Measurements from ENCODE around the gene ECT2L. TPM values are rescaled to one million over a fixed set of nuclear protein-coding genes. Genes with fewer than 3 reads are reported as not detected.

Gene ECT2L
- total RNA-seq, 2 experiments from 2014 or later = not detected

DNA sequence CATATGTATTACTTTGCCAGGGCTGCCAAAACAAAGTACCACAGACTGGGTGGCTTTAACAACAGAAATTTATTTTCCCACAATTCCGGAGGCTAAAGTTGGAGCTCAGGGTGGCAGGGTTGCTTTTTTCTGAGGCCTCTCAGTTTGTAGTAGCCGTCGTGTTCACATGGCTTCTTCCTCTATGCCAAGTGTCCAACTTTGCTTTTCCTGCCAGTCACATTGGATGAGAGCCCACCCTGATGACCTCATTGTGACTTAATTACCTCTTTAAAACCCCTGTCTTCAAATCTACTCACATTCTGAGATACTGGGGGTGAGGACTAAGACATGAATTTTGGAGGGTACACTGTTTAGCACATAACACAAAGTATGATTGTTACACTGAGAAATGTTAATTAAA lies 9.9 kb upstream of the ECT2L start:
- ChIA-PET POLR2A (no interaction called here), CTCF (interaction anchor here (0.5 to 0.6 kb wide), 2 partner anchors 65 to 74 kb away, joined by 3 to 4 read pairs; no protein-coding TSS in a partner anchor)
- Mint-ChIP-seq H3K4me1 (peaks cover 8% of the 10 kb centered on the region), H3K9me3 (no peaks in the 10 kb centered on the region), H3K36me3 (ENCODE audit: low read depth) (peaks cover 13% of the 10 kb centered on the region), H3K27ac (no peak overlapping the region), H3K4me3 (no peak overlapping the region), H3K27me3 (no peaks in the 10 kb centered on the region)
- DNase-seq = no peak

DNA sequence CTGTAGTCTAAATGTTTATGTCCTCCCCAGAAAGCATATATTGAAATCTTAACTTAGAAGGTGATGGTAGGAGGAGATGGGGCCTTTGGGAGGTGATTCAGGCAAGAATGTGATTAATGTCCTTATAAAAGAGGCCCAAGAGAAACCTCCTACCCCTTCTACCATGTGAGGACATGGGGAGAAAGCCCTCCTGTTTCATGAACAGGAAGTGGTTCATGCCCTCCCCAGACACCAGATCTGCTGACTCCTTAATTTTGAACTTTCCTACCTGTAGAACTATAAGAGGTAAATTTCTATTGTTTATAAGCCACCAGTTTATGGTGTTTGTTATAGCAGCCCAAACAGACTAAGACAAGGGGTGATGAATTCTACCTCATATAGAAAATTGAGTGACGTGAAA lies 8.7 kb upstream of the ECT2L start:
- Mint-ChIP-seq H3K9me3 (no peaks in the 10 kb centered on the region), H3K4me3 (no peak overlapping the region), H3K36me3 (ENCODE audit: low read depth) (peaks cover 16% of the 10 kb centered on the region), H3K27ac (no peak overlapping the region), H3K4me1 (peaks cover 8% of the 10 kb centered on the region), H3K27me3 (no peaks in the 10 kb centered on the region)
- CTCF ChIA-PET = no interaction called here
- POLR2A ChIA-PET = no interaction called here
- DNase-seq = no peak

DNA sequence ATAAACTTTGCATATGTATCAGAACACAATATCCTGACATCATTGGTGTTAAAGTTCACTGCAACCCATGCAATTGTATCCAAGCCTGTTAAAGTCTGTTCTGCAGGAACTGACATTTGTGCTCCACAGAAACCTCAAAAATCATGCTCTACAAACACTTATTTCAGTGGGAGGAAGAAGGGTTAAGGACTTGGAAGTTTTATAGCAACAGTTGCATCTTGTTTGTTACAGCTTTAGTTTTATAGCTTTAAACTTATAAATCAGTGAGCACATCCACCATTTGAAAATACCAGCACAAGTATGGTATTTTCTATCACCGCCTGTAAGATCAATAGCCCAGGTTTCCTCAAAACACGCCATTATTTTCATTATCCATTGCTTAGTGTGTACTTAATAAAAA lies 884 bp downstream of the ECT2L start:
- POLR2A ChIA-PET = no interaction called here
- Mint-ChIP-seq H3K36me3 (ENCODE audit: low read depth) (peaks cover under 1% of the 10 kb centered on the region), H3K4me3 (no peak overlapping the region)

DNA sequence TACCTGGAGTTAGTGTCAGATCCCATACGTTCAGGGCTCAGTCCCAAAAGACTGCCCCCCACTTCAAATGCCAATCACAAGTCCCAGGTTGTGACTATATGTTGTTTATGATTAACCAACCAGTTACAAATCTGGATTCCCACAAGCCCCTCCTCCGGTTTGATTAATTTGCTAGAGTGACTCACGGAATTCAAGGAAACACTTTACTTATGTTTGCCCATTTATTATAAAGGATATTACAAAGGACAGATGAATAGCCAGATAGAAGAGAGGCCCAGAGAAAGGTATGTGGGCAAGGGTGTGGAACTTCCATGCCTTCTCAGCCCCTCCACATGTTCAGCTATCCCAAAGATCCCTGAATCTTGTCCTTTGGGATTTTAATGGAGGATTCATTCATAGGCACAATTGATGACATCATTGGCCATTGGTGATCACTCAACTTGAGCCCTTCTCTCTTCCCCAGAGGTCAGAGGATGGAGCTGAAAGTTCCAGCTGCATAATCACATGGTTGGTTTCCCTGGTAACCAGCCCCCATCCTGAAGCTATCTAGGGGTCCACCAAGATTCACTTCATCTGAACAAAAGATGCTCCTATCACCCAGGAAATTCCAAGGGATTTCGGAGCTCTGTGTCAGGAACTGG lies 2.0 kb downstream of the ECT2L start:
- Mint-ChIP-seq H3K27ac (no peak overlapping the region), H3K36me3 (ENCODE audit: low read depth) (no peaks in the 10 kb centered on the region), H3K27me3 (peaks cover 9% of the 10 kb centered on the region), H3K4me3 (no peak overlapping the region), H3K4me1 (no peaks in the 10 kb centered on the region), H3K9me3 (no peaks in the 10 kb centered on the region)
- no peak for DNase-seq
- ChIA-PET CTCF (no interaction called here), POLR2A (no interaction called here)

More for the DNA sequence above, 884 bp downstream of the ECT2L start:
- CTCF ChIA-PET = no interaction called here
- Mint-ChIP-seq H3K4me1 (no peaks in the 10 kb centered on the region), H3K27me3 (peaks cover 9% of the 10 kb centered on the region), H3K9me3 (no peaks in the 10 kb centered on the region), H3K27ac (no peak overlapping the region)
- no peak for DNase-seq

DNA sequence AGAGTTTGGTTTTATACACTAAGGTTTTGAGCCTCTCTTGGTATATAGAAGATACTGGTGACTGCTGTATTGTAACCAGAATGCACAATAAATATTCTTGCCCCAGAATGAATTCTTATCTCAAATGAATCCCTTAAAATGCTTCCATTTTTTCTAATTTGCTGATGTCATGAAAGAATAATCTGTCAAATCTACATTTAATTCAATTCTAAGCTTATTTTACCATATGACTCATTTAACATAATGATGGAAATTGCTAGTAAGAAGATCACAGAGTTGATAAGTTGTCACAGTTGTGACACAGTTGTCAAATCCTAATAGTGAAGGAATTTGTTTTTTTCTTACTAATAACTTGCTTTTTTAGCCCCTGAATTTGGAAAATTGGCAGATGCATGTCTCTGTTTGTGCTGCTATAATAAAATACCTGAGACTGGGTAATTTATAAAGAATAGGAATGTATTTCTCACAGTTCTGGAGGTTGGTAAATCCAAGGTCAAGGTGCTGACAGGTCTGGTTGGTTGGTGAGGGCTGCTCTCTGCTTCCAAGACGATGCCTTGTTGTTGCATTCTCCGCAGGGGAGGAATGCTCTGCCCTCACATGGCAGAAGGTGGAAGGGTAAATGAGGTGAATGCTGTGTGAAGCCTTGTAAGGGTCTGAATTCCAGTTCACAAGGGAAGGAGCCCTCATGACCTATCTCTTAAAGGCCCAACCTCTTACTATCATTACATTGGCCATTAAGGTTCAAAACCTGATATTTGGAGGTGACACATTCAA lies 4.7 kb downstream of the ECT2L start:
- peaks cover 16% of the 10 kb centered on the region for H3K27me3 Mint-ChIP-seq
- H3K4me1 Mint-ChIP-seq = no peaks in the 10 kb centered on the region
- ChIA-PET CTCF (interaction anchor here (1.2 kb wide), 1 partner anchor 10 kb away, joined by 4 read pairs; no protein-coding TSS in a partner anchor), POLR2A (no interaction called here)
- no peak overlapping the region for H3K4me3 Mint-ChIP-seq
- H3K36me3 Mint-ChIP-seq (ENCODE audit: low read depth) = no peaks in the 10 kb centered on the region
- no peak overlapping the region for H3K27ac Mint-ChIP-seq
- no peak for DNase-seq
- H3K9me3 Mint-ChIP-seq = no peaks in the 10 kb centered on the region

DNA sequence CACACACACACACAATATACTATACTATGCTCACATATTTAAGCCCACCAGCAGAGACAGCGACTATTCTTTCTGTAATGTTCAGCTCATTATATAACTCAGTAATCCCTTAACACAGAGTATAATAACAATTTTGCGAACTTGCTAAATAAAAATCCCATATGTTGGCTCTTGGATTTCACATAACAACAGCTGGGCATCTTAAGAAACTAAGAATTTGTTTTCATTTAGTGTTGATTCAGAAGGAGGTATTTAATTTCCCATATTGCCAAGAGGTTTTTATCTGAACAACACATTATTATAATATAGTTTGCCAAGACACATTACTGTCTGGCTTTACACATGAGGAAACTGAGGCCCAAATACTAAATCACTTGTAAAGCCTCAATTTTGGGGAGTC lies 7.4 kb downstream of the ECT2L start:
- Mint-ChIP-seq H3K4me1 (no peaks in the 10 kb centered on the region), H3K27me3 (peaks cover 8% of the 10 kb centered on the region), H3K4me3 (no peak overlapping the region), H3K27ac (no peak overlapping the region), H3K36me3 (ENCODE audit: low read depth) (no peaks in the 10 kb centered on the region), H3K9me3 (no peaks in the 10 kb centered on the region)
- ChIA-PET CTCF (interaction anchor here (1.4 to 1.6 kb wide), 2 partner anchors 12 to 215 kb away, joined by 3 read pairs; no protein-coding TSS in a partner anchor), POLR2A (no interaction called here)
- DNase-seq = no peak

DNA sequence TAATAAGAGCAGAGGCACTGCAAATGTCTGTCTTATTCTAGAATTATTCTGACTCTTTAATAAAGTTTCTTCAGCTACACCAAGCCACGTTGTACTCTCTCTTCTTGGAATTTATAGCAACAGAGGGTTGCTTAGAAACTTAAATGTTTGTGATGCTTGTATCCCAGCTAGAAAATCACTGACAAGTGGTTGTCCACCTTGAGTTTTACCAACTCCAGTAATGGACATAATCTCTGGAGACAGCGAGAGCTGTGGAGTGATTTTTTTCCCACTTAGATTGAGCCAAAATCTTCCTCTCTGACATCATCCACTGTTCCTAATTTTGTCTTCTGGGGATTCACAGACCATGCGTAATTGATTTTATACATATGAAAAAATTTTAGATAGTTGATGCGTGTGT lies 8.0 kb downstream of the ECT2L start:
- Mint-ChIP-seq H3K36me3 (ENCODE audit: low read depth) (no peaks in the 10 kb centered on the region), H3K27me3 (peaks cover 8% of the 10 kb centered on the region), H3K9me3 (no peaks in the 10 kb centered on the region), H3K27ac (no peak overlapping the region), H3K4me3 (no peak overlapping the region), H3K4me1 (no peaks in the 10 kb centered on the region)
- CTCF ChIA-PET = interaction anchor here (1.4 to 1.6 kb wide), 2 partner anchors 12 to 215 kb away, joined by 3 read pairs; no protein-coding TSS in a partner anchor
- POLR2A ChIA-PET = no interaction called here
- no peak for DNase-seq

DNA sequence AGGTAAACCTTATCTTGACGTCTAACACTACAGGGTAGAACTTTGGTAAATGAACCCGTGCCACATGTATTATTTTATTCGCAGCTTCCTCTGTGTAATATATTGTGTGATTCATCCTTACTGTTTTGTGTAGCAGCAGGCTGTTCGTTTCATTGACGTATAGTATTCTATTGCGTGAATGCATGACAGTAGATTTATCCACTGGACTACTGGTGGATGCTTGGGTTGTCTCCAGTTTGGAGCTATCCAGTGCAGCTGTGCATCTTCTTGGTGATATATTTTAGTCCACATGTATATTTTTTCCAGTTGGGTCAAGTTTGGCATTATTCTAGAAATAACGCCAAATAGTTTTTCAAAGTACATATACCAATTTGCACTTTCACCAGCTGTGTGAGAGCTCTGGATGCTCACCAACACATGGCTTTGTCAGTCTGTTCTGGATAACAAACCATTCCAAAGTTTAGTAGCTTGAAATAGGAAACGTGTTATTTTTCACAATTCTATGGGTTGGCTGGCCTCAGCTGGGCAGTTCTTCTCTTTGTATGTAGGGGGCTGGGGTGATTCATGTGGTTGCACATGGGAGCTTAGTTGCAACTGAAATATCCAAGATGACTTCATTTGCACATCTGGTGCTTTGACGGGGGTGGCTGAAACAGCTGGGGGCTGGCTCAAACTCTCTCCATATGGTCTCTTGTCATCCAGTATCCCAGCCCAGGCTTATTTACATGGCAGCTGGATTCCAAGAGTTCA lies 9.3 kb downstream of the ECT2L start:
- CTCF ChIA-PET = interaction anchor here (1.2 kb wide), 1 partner anchor 10 kb away, joined by 4 read pairs; no protein-coding TSS in a partner anchor
- H3K27me3 Mint-ChIP-seq = peaks cover 8% of the 10 kb centered on the region

DNA sequence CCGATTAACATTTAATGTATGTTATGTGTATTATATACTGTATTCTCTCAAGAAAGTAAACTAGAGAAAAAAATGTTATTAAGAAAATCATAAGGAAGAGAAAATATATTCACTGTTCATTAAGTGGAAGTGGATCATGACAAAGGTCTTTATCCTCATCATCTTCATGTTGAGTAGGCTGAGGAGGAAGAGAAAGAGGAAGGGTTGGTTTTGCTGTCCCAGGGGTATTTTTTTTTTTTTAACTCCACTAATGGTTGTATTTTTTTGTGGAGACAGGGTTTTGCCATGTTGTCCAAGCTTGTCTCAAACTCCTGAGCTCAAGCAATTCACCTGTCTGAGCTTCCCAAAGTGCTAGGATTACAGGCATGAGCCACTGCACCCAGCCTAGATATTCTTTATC lies 11.0 kb downstream of the ECT2L start:
- Mint-ChIP-seq H3K9me3 (no peaks in the 10 kb centered on the region), H3K4me1 (no peaks in the 10 kb centered on the region), H3K4me3 (no peak overlapping the region), H3K36me3 (ENCODE audit: low read depth) (no peaks in the 10 kb centered on the region), H3K27ac (no peak overlapping the region), H3K27me3 (peaks cover 8% of the 10 kb centered on the region)
- POLR2A ChIA-PET = no interaction called here
- CTCF ChIA-PET = interaction anchor here (0.7 to 1.5 kb wide), 3 partner anchors 9 to 171 kb away, joined by 3 read pairs; no protein-coding TSS in a partner anchor
- no peak for DNase-seq

More for the DNA sequence above, 9.3 kb downstream of the ECT2L start:
- Mint-ChIP-seq H3K4me1 (no peaks in the 10 kb centered on the region), H3K4me3 (no peak overlapping the region), H3K9me3 (no peaks in the 10 kb centered on the region), H3K27ac (no peak overlapping the region), H3K36me3 (ENCODE audit: low read depth) (no peaks in the 10 kb centered on the region)
- POLR2A ChIA-PET = no interaction called here
- DNase-seq = no peak

DNA sequence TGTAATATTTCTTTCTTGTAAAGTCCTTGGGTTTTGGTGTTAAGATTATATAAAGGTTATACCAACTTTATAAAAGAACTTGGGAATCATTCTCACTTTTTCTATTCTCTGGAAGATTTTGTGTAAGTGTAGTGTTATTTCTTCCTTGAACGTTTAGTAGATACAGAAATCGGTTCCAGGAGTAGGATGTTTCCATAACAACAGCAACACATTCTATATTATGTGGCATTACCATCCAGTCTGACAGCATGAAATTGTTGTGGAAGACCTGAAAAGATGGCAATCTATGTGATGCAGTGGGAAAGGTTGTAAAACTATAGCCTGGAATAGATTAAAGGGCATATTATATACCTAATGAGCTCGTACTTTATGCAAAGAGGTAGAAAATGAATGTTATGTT lies 13.8 kb downstream of the ECT2L start:
- Mint-ChIP-seq H3K4me3 (no peak overlapping the region), H3K4me1 (no peaks in the 10 kb centered on the region), H3K36me3 (ENCODE audit: low read depth) (no peaks in the 10 kb centered on the region), H3K9me3 (no peaks in the 10 kb centered on the region), H3K27ac (no peak overlapping the region), H3K27me3 (peaks cover 6% of the 10 kb centered on the region)
- DNase-seq = no peak
- POLR2A ChIA-PET = no interaction called here
- CTCF ChIA-PET = interaction anchor here (1.4 kb wide), 1 partner anchor 9 kb away, joined by 4 read pairs; no protein-coding TSS in a partner anchor

DNA sequence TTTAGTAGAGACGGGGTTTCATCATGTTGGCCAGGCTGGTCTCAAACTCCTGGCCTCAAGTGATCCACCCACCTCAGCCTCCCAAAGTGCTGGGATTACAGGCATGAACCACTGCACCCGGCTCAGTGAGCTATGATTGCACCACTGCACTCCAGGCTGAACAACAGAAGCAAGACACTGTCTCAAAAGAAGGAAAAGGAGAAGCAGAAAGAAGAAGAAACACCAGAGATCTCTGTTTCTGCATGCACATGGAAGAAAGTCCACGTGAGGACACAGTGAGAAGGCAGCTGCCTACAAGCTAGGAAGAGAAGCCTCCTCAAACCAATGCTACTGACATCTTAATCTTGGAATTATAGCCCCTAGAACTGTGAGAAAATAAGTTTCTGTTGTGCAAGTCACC lies 16.0 kb downstream of the ECT2L start:
- no peaks in the 10 kb centered on the region for H3K9me3 Mint-ChIP-seq
- no peaks in the 10 kb centered on the region for H3K27me3 Mint-ChIP-seq
- H3K27ac Mint-ChIP-seq = no peak overlapping the region
- H3K36me3 Mint-ChIP-seq (ENCODE audit: low read depth) = no peaks in the 10 kb centered on the region
- ChIA-PET POLR2A (no interaction called here), CTCF (interaction anchor here (1.3 kb wide), 1 partner anchor 120 kb away, joined by 3 read pairs; no protein-coding TSS in a partner anchor)
- no peak for DNase-seq
- H3K4me1 Mint-ChIP-seq = peaks cover 8% of the 10 kb centered on the region
- H3K4me3 Mint-ChIP-seq = no peak overlapping the region

DNA sequence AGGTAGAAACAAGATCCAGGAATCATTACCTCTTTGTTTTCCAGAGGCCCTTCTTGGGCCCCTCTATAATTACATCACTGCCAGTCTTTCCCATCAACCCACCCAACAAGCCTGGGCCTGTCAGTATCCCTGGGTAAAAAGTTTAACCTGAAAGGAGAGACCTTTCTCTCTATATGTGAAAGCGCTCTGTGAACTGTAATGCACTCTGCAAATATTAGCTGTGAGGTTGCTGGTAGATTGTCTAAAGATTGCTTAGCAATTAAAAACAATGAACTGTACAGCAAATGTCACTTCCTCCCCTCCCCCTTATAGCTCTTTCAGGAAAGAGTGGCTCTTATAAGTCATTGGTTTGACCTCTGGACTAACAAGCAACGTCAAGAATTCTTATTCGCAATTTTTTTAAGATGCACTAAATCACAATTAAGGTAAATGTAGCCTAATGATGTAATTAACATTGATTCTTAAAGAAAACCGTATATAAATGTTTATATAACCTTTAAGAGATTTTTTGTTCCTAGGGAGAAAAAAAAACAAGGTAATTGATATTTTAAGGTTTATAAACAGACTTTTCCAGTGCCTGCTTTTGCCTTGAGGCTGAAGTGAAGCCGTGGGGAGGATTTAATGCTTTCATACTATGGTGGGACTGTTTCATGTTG lies 18.4 kb downstream of the ECT2L start:
- DNase-seq = no peak
- POLR2A ChIA-PET = no interaction called here
- peaks cover 27% of the 10 kb centered on the region for H3K4me1 Mint-ChIP-seq
- H3K27me3 Mint-ChIP-seq = no peaks in the 10 kb centered on the region
- no peaks in the 10 kb centered on the region for H3K36me3 Mint-ChIP-seq (ENCODE audit: low read depth)
- H3K4me3 Mint-ChIP-seq = no peak overlapping the region
- CTCF ChIA-PET = interaction anchor here (1.1 to 2.4 kb wide), 3 partner anchors 9 to 405 kb away, joined by 3 to 7 read pairs (median 4); no protein-coding TSS in a partner anchor
- no peak overlapping the region for H3K27ac Mint-ChIP-seq
- no peaks in the 10 kb centered on the region for H3K9me3 Mint-ChIP-seq
